HG03060 (cell line): ENCODE measurements around the gene KRT6A.
"Not testable (repeated sequence)": the region's sequence is repeated elsewhere in the genome, so short reads cannot be mapped to it uniquely, and the experiment has no call there.

Source experiments
- ATAC-seq: cut with Tn5 transposase; IDR thresholded peaks from one replicate; pipeline ENCODE4 v1.9.1; 2021; ENCODE audit warnings: low read depth, moderate number of reproducible peaks; ENCODE audit not compliant: unreplicated experiment

KRT6A gene

DNA sequence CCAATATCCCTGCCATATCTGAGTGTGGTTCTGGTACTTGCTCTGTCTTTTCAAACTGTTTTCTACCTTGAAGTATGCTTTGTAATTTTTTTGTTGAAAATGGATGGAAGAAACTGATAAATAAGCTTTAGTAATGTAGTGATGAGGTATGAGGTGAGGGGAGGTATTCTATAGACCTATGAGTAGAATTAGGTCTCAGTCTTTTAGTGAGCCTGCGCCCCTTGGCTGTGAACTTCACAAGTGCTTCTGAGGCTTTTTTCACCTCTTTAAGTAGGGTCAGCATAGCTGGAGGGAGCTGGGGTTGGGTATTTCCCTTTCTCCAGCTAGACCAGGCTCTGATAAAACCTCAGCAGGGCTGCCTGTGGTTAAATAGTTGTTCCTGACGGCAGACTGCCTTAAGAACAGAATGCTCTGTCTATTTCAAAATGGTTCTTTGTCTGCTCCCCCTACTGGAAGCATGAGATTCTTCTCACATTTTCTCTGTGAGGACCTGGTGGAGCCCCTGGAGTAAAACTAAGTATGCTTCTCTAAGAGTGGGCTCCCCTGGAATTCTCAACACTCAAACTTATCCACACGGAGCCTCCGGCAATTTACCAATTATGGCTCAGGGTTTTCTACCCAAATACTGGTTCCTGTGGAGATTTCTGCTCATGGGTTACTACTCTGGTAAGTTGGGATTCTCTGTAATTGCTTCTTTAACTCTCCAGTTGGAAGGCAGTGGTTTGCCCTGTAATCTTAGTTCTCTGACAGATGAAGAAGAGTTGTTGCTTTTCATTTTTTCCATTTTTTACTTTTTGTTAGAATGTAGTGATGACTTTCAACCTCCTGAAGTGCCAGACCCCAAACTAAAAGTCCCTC, 14.0 kb upstream of the KRT6A start:
- ATAC-seq = no peak

DNA sequence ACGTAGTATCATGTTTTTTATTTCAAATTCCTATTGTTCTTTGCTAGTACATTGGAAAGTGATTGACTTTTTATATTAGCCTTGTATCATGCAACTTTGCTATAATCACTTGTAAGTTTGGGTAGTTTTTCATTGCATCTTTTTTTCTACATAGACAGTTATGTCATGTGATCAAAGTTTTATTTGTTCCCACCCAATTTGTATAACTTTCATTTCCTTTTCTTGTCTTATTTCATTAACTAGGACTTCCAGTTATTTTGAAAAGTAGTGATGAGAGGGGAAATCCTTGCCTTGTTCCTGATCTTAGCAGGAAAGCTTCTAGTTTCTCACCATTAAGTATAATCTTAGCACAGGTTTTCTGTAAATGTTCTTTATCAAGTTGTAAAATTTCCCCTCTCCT, 9.8 kb upstream of the KRT6A start:
- ATAC-seq = no peak

DNA sequence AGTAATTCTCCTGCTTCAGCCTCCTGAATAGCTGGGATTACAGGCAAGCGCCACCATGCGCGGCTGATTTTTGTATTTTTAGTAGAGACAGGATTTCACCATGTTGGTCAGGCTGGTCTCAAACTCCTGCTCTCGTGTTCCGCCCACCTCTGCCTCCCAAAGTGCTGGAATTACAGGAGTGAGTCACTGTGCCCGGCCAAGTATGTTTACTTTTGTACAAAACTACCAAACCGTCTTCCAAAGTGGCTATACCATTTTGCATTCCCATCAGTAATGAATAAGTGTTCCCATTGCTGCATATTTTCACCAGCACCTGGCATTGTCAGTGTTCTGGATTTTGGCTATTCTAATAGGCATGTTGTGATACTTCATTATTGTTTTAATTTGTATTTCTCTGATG, 8.4 kb upstream of the KRT6A start:
- no peak for ATAC-seq

DNA sequence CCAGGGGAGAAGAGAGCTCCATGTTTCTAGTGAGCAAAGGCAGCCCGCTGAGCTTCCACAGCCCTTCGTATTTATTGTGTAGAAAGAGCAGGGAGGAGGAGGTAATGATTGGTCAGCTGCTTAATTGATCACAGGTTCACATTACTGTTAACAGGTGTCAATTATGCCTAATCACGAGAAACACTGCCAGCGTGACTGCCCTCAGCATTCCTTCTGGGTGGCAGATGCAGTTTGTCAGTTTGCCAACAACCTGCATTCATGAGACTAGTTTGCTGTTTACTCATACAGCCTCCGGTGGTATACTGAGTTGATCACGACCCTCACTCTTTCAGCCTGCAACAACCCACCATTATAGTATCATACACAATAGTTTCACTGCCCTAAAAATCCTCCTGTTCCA, 7.5 kb upstream of the KRT6A start:
- not testable (repeated sequence) for ATAC-seq

DNA sequence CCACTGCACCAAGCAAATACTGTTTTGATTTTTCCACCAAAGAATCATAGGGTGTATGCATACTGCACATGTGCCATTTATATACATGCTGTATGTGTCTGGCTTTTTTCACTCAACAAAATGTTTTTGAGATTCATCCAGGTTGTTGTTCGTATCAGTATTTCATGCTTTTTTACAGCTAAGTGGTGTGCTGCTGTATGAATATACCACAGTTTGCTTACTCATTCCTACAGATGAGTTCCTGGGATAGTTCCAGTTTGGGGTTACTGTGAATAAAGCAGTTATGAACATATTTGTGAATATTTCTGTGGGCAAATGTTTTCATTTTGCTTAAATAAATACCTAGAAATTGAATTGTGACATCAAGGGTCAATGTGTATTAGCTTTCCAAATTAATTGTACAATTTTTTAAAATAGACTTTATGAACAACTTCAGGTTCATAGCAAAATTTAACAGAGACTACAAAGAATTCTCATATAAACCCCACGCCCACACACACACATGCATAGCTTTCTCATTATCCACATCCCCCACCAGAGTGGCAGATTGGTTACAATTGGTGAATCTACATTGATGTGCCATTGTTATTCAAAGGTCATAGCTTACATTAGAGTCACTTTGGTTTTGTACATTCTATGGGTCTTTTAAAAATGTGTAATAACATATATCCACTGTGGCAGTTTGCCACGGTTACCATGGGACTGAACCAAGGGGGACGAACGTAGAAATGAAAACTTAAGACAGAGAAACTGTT, 6.9 kb upstream of the KRT6A start:
- no peak for ATAC-seq

DNA sequence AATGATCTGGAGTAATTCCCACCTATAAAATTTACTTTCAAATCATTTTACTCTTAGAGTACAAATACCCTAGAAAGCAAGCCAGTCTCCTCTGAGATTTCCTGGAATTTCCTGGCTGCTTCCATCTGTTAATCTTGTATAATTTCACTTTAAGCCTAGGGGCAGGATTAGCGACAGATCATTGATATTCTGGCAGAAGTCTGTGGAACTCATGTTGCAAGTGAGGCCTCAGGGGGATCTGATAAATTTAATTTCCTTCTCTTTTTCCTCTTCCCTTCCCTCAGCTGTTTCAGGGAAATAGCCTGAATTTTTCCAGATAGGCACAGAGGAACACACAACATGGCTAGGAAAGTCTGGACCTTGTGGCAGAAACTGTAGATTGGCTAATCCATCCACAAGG, 5.9 kb upstream of the KRT6A start:
- ATAC-seq = no peak

DNA sequence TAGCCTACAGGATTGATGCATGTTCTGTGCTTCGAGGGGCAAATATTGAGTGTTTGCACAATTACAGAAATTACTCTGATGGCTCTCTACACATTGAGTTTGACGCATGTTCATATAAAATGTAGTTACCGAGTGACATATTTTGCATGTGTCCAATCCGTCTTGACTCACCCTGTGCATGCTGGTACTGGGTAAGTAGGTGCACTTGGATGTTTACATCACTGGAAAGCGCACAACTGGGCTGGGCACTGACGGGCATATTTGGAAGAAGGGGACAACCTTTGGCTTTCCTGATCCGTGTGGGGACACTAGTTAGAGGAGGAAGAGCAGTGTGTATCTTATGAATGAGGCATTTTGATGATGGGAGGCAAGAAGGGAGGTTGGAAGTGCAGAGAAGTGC, 4.9 kb upstream of the KRT6A start:
- ATAC-seq = no peak

DNA sequence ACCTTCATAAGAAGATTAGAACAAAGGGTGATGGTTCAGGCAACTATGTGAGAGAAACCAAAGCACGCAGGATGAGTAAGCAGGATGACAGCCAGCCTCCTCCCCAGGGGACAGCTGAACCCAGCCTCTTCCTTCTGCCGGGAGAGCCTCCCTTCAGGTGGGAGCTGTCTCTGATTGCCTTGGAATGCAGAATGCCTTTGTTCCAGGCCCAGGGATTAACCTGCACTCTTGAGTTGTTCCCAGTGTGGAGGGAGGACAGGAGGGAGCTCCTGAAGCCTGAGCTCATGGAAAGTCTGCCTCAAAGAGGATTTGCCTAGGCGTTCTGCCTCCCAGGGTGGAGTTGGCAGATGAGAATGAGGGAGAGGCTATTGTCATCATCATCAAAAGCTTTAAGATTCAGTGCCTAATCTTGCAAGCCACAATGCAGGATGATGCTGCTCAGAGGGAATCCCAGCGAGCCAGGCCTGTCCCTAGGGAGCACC, 3.6 kb upstream of the KRT6A start:
- ATAC-seq = no peak

DNA sequence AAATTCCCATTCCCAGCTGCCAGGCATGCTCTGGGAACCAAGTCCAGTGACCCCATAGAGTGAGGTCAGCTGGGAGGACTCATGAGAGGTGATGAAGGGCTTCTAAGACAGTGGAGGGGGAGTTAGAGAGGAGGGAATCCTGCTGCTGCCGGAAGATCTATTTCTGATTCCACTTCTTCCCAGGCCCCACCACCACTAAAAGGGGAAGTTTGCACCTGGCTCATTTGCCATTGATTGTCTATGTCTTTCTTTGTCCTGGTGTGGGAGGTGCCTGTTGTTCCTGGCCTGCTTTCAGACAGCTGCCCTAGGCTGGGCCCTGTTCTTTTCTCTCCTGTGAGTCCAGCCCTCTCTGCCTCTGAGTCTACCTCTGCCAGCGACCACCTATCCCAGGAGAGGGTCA, 3.0 kb upstream of the KRT6A start:
- ATAC-seq = no peak

DNA sequence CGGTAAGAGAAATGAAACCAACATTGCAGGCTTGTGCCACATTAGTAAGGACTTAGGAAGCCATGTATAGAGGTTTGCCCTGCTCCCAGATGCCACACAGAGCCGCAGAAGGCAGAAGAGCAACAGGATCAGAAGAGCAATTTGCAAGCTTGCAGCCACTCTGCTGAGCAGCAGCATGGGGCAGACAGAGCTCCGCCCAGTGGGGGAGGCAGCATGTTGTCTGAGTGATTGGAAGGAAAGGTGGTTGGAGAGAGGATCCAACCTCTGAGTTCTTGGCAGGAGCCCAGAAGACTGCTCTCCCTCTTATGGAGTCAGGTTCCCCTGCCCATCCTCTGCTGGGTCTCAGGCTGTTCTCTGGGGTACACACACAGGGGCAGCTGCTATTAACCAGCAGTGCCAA, 2.3 kb upstream of the KRT6A start:
- no peak for ATAC-seq

DNA sequence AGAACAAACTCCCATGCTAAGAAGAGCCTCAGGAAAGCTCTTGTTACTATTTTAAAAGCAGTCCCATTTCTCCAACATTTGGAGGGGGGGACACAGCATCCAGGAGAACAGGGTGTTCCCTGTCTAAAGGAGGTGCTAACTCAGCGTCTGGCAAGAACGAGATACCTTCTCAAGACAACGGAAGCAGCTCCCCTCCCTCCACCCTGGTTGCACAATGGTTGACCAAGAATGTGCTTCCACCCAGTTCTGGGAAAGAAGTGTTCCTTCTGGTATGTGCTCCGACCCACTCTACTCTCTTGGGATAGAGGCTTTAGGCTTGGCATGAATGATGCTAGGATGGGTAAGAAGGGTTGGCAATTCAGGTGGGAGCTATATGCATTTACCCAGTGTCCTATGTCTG, 1.5 kb upstream of the KRT6A start:
- no peak for ATAC-seq

DNA sequence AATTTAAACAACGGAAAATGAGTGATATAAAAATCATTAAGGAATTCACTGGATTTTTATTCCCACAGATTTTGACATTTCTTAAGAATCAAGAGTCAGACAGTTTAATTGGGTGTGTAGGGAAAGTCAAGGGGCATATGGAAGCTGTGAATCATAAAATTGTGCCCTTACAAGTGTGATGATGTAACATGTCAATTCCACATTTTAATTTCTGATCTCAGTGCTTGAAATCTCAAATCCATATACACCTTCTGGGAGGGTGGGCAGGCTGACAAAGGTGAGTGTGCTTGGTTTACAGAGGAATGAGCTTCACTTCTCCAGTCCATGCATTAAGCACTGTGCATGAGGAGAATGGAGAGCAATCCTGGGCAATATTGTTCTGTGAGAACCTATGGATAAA, 1.0 kb upstream of the KRT6A start:
- no peak for ATAC-seq

DNA sequence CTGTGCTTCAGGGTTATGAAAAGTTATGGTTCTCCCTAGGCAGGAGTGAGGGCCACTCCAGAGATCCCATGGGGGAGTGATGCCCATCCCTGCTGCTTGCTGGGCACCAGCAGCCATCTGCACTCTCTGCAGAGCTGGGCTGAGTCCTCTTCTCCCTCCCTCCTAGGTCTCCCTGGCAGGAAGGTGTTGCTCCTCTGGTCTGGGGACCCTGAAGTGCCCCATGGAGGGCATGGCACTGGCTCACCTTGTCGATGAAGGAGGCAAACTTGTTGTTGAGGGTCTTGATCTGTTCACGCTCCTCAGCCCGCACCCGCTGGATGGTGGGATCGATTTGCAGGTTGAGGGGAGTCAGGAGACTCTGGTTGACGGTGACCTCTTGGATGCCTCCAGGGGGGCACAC, 652 bp downstream of the KRT6A start:
- not testable (repeated sequence) for ATAC-seq

DNA sequence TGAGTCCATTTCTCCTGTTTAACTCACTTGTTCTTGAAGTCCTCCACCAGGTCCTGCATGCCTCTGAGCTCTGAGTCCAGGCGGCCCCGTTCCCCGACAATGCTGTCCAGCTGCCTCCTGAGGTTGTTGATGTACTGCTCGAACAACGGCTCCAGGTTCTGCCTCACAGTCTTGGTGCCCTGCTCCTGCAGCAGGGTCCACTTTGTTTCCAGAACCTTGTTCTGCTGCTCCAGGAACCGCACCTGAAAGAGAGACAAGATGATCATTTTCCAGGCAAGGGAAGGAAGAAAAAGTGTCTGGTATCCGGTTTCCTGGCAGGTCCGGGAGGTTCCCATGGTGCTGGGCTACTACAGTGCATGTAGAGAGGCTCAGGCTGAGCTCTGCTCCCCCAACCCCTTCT, 1.6 kb downstream of the KRT6A start:
- ATAC-seq = not testable (repeated sequence)

DNA sequence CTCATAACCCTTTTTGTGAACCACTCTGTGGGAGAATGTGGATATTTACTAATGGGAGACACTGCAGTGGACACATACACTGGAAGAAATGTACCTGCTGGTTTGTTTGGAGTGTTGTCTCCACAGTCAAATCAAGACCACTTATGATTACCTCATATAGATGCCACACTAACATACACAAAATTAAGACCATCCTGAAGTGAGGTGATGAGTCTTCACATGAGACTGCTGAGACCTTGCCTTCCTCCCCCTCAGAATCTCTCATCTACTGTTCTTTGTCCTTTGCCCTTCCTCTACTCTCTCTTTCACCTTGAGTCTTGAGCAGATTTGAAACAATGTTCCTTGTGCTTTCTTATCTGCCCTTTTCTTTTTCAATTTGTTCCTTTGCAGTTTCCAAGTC, 4.3 kb downstream of the KRT6A start:
- no peak for ATAC-seq

DNA sequence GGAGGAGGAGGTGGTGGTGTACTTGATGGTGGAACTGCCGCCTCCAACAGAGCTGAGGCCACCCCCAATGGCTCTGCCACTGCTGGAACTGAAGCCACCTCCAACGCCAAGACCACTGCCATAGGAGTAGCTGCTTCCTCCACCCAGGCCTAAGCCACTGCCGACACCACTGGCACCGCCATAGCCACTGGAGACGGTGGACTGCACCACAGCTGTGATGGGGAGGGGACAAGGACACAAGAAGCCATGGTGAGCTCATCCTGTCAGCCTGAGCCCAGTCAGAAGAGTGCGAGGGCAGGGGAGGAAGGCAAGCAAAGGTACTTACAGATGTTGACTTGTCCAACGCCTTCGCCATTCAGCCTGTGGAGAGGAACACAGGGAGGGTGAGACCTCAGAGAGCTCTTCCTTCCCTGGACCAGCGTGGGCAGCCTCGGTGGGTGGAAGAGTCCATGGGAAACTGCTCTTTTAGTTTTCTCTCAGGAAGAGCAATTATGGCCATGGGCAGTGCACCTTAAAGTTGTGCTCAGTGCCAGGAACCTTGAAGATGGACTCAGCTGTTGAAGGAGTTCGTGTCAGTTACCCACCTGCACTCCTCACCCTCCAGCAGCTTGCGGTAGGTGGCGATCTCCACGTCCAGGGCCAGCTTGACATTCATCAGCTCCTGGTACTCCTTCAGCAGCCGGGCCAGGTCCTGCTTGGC, 5.2 kb downstream of the KRT6A start:
- ATAC-seq = not testable (repeated sequence)

DNA sequence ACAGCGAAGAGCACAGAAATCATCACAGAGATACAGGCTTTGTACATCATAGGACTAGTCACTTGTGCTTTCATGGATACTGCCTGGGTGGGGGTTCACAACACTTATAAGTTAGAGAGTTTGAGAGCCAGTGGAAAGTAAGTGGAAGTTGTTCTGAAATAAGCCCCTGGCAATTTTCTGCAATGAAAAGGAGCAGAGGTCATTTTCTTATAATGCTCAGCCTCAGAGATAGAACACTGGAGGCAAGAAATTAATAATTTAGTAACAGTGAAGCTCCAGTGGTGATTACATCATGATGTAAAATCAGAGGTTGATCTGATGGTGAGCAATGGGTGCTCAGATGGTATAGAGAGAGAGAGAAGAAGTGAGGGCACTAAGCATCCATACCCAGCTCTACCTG, 5.8 kb downstream of the KRT6A start:
- ATAC-seq = no peak

DNA sequence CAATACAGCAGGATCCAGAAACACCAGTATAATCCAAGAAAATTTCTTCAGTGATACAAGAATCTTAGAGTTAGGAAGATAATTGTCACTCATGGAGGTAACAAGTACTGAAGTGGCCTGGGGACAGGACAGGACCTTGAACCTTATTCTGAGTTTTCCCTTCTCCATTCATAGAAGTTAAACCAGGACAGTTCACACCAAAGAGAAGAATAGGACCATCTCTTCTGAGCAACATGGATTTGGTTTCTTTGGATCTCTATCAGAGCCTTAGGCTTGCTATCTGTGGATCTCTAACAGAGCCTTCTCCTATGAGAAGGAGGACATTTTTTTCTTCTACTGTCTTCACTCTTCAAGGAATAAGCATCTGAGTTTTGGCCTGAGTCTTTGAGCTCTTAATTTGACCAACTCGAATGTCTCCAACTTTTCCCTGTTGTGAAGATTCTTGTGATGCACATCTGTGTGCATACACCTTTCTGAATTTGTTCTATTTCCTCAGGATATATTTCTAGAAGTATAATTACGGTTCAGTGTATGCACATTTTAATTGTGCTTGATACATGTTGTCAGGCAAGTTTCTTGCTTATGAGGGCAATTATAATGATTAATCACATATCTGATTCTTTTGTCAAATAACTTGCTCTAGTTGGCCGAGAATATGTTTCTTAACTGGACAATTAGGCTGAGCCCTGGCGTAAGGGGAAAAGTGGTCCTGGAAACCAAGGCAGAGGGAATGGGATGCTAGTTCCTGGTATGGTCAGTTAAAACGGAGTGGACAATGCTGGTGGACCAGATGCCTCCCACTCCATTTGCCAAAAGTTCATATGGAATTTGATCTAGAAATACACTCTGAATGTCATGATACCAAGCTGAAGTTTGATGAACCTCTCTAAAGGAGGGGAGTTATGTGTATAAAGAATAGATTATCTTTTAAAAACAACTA, 6.6 kb downstream of the KRT6A start:
- no peak for ATAC-seq

DNA sequence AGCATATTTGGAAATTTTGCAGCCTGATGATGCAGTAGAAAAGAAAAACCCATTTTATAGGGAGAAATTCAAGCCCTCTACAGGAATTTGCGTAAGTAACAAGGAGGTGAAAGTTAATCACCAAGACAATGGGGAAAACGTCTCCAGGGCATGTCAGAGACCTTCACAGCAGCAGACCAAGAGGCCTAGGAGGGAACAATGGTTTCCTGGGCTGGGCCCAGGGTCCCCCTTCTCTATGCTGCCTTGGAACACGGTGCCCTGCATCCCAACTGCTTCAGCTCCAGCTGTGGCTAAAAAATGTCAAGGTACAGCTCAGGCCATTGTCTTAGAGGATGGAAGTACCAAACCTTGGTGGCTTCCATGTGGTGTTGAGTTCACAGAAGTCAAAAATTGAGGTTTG, 13.0 kb downstream of the KRT6A start:
- no peak for ATAC-seq

DNA sequence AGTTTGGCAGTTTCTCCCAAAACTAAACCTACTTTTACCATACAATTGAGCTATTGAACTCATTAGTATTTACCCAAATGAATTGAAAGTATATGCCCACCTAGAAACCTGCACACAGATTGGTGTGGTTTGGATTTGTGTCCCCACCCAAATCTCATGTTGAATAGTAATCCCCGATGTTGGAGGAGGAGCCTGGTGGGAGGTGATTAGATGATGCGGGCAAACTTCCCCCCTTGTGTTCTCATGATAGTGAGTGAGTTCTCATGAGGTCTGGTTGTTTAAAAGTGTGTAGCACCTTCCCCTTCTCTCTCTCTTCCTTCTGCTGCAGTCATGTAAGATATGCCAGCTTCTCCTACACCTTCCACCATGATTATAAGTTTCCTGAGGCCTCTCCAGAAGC, 15.4 kb downstream of the KRT6A start:
- ATAC-seq = no peak
